Measurements from ENCODE around the gene DYNLT3.

DYNLT3 gene

DNA sequence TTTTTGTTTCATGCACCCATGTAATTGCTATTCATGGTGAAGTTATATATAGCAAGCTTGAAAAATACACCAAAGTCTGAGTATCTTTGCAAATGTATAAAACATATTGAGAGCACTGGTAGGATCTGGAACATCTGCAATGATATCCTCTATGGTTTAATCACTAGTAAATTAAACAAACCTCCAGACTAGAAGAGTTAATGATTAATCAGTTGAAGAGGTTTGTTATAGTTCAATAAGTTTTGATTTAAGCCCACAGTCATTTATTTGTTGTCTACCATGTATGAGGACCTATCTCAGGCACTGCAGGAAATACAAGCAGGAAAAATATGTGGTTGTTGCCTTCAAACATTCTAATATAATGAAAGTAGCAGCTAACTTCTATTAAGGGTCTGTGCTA lies 51.1 kb downstream of the DYNLT3 start:
- TF ChIP-seq TEAD4 (IDR thresholded peaks at IDR 0.05): no peak
- TF ChIP-seq CREB1 (IDR thresholded peaks at IDR 0.05; ENCODE audit: low read depth): no peak
- TF ChIP-seq, protein P1, sequence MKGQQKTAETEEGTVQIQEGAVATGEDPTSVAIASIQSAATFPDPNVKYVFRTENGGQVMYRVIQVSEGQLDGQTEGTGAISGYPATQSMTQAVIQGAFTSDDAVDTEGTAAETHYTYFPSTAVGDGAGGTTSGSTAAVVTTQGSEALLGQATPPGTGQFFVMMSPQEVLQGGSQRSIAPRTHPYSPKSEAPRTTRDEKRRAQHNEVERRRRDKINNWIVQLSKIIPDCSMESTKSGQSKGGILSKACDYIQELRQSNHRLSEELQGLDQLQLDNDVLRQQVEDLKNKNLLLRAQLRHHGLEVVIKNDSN (IDR thresholded peaks at IDR 0.05): no peak
- no peak for TF ChIP-seq REST (IDR thresholded peaks at IDR 0.05; ENCODE audit: low read depth)
